Activated T-cell treated with anti-CD3 and anti-CD28 coated beads for 48 hours (primary cell): ENCODE results near the gene PLAAT5.

ENCODE experiments used
- DNase-seq: peaks from one replicate; pipeline ENCODE4 v3.0.0-alpha.2; 2020; ENCODE audit warnings: low read depth

The PLAAT5 gene

GRCh38 chr11:63512816-63513215, 21.8 kb upstream of the PLAAT5 start:
- DNase-seq: no peak

DNA sequence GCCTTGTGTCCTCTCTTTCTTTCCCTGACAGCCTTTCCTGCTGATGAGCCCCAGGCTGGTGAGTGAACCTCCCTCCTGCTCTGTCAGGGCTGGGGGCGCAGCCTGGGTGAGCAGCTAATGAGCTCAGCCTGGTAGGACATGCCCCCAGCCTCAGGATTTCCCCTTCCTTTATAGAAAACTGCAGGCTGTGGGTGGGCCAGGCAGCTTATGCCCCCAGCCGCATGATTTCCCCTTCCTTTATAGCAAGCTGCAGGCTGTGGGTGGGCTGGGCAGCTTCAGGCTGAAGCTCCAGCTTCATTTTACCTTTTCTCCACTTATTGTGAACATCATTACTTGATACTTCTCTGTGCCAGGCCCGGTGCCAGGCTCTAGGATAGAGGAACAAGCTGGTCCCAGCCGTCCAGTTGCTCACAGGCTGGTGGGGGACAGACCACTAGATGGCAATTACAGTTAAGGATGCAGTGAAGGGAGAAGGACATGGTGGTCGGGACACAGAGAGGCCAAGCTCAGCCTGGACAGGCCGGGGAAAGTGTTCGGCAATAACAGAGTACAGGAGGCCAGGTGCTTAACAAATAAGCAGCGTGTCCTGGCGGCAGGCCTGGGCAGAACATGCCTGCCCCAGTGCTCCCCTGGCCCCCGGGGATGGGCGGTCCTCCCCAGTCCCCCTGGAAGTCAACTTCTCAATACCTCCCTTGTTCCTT, 20.2 kb upstream of the PLAAT5 start:
- no peak for DNase-seq

- DNase-seq: no peak
Measured at GRCh38 chr11:63510360-63511047, 19.5 kb upstream of the PLAAT5 start.

- no peak for DNase-seq
Measured at GRCh38 chr11:63508745-63509144, 17.8 kb upstream of the PLAAT5 start.

GRCh38 chr11:63508009-63508408, 17.0 kb upstream of the PLAAT5 start:
- no peak for DNase-seq

DNA sequence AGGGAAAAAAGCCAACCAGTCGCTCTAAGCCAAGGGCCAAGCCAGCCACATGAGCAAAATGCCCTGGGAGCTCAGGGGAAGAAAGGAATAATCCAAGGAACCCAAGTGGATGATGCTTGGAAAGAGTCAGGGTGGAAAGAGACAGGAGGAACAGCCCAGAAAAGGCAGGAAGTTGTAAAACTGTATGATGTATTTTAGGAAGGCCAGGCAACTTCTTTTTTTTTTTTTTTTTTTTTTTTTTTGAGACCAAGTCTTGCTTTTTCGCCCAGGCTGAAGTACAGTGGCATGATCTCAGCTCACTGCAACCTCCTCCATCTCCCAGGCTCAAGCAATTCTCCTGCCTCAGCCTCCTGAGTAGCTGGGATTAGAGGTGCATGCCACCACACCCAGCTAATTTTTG, 16.5 kb upstream of the PLAAT5 start:
- no peak for DNase-seq

DNA sequence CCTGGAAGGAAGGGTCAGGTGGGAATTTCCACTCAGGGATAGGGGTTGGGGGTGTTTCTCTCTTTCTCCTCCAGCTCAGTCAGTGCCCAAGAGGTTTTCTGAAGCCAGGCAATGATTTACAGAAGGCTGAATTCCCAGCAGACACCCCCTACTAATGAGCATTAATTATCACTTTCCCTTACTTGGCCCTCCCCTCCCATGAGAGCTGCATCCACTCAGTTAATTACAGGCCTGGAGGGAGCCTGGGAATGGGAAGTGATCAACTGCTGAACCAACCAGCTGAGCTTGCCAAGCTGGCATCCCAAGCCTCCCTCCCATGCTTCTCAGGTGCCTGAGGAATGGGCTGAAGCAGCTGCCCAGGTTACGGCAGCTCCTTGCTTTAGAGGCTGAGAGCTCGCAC, 15.9 kb upstream of the PLAAT5 start:
- no peak for DNase-seq

GRCh38 chr11:63505857-63506528, 15.0 kb upstream of the PLAAT5 start, which contains the start of gene LGALS12:
LGALS12 (plus strand) TSS chr11:63506084; CDS start chr11:63506459, 375 bp downstream.
- DNase-seq: no peak

DNA sequence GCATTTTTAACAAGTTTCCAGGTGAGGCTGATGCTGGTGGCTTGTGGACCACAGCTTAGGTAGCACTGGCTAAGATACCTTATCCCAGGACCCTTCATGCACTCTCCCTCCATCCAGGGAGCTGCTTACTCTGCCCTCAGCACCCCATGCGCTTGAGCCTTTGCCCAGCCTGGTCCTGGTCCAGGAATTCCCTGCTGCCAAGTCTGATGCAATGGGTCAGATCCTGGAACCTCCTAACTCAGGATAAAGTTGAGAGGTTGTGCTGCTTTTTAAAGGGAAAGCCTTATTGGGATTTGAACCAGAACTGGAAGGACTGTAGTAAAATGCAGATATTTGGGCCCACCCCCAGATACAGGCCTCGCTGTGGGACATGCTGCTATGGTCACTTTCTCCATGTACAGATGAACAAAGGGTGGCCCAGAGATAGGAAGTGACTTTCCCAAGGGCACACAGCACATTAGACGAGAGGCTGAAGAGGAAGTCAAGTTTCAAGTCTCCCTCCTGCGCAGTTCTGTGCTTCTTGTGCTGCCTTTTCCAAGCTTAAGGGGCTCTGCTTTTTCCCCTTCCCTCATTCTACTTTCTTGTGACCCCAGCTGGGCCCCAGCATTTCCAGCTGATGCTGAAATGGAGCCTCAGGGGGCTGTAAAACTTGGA, 14.1 kb upstream of the PLAAT5 start:
- no peak for DNase-seq

DNA sequence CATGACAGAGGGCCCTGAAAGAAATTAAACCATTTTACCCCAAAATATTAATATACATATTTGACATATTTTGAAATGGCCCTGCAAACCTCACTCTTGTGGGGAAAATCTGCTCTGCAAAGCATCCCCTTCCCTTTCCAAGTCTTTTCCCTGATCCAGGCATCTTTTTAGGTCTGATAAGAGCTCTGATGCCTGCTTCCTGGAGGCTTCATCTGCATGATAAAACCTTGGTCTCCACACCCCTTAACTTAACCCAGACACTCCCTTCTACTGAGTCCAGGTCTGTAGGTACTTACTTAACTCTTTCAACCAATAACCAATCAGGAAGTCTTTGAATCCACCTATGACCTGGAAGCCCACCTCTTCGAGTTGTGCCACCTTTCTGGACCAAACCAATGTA, 13.1 kb upstream of the PLAAT5 start:
- DNase-seq: no peak

- DNase-seq: no peak
Measured at GRCh38 chr11:63503492-63503891, 12.5 kb upstream of the PLAAT5 start.

- no peak for DNase-seq
Measured at GRCh38 chr11:63502252-63502820, 11.4 kb upstream of the PLAAT5 start.

- no peak for DNase-seq
Measured at GRCh38 chr11:63501236-63501635, 10.3 kb upstream of the PLAAT5 start.

DNA sequence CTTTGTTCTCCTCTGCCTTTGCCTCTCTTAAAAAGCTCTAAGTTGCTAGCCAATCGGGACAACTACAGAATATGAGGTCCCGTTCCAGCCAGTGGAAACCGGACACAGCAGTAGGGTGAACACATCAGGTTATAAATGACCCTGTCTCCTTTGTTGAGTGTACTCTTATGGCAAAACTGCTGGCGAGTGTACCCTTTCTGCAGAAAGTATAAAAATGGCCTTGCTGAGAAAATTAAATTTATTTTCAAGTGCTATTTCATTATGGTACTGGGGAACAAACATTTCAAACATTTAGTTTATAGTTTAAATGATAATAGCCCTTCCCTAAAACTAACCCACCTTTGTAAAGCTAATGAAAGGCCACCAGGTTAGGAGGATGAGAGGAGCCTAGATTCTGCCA, 8.9 kb upstream of the PLAAT5 start:
- DNase-seq: no peak

- DNase-seq: no peak
Measured at GRCh38 chr11:63494975-63495374, 4.0 kb upstream of the PLAAT5 start.

GRCh38 chr11:63493127-63493526, 2.2 kb upstream of the PLAAT5 start:
- DNase-seq: no peak

- DNase-seq: no peak
Measured at GRCh38 chr11:63492441-63492840, 1.5 kb upstream of the PLAAT5 start.

- no peak for DNase-seq
Measured at GRCh38 chr11:63491636-63492372, 837 bp upstream of the PLAAT5 start.

DNA sequence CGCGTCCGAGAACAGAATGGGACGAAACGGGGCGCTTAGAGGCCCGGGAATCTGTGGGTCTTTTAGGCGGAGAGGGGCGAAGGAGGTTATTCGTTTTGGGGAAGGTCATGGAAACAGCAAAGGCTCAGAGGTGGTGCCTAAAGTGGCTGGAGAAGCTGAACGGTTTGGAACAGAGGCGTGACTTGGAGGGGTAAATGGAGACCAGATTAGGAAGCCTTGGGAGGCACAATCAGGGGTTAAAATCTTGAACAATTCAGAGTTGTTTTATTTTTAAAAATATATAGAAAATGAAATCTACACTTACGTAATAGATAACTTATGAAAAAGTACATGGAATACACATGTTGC, 247 bp upstream of the PLAAT5 start:
- DNase-seq: no peak

GRCh38 chr11:63489879-63490278, 1.1 kb downstream of the PLAAT5 start:
- DNase-seq: no peak

GRCh38 chr11:63488789-63489188, 2.2 kb downstream of the PLAAT5 start:
- DNase-seq: no peak

GRCh38 chr11:63485777-63486176, 5.2 kb downstream of the PLAAT5 start:
- DNase-seq: no peak
